ENCODE results near the gene PKNOX1.
"Not testable (repeated sequence)": the region's sequence is repeated elsewhere in the genome, so short reads cannot be mapped to it uniquely, and the experiment has no call there.

GRCh38 chr21:43038659-43039044 lies 64.3 kb downstream of the PKNOX1 start:
- TF ChIP-seq EP300, CTCF, POLR2A (IDR thresholded peaks at IDR 0.05): not testable (repeated sequence)
